Immature natural killer cell (primary cell): ENCODE data around the gene FBRSL1. TPM values are rescaled to one million over a fixed set of nuclear protein-coding genes. Genes with fewer than 3 reads are reported as not detected.
"Not testable (repeated sequence)": the region's sequence is repeated elsewhere in the genome, so short reads cannot be mapped to it uniquely, and the experiment has no call there.

Experiments used
- DNase-seq, 3 donors: peaks; one replicate each; pipeline ENCODE4 v3.0.0; 2022; ENCODE audit warnings: mixed read lengths in 1 of 3
- H3K27ac Mint-ChIP-seq, 6 donors: one replicate each; pipeline ENCODE4 v1.8.0; 2020; ENCODE audit warnings: mixed read lengths in 6 of 6, mild to moderate bottlenecking in 5 of 6, inconsistent platforms in 4 of 6, moderate library complexity in 3 of 6
- H3K27me3 Mint-ChIP-seq, 3 donors: one replicate each; pipeline ENCODE4 v1.8.0; 2020 to 2021; ENCODE audit warnings: low read depth in 3 of 3, mild to moderate bottlenecking in 3 of 3, mixed read lengths in 3 of 3, moderate library complexity in 3 of 3, inconsistent platforms in 1 of 3
- H3K36me3 Mint-ChIP-seq, 3 donors: one replicate each; pipeline ENCODE4 v1.8.0; 2020; ENCODE audit warnings: mixed read lengths in 3 of 3, inconsistent platforms in 2 of 3, mild to moderate bottlenecking in 2 of 3
- H3K4me1 Mint-ChIP-seq, 2 donors: one replicate each; pipeline ENCODE4 v1.8.0; 2020; ENCODE audit warnings: inconsistent platforms in 2 of 2, mild to moderate bottlenecking in 2 of 2, mixed read lengths in 2 of 2, moderate library complexity in 1 of 2
- H3K4me3 Mint-ChIP-seq, 5 donors: one replicate each; pipeline ENCODE4 v1.8.0; 2020; ENCODE audit warnings: mild to moderate bottlenecking in 5 of 5, mixed read lengths in 5 of 5, inconsistent platforms in 3 of 5, moderate library complexity in 3 of 5
- H3K9me3 Mint-ChIP-seq, 6 donors: one replicate each; pipeline ENCODE4 v1.8.0; 2020; ENCODE audit warnings: mild to moderate bottlenecking in 6 of 6, mixed read lengths in 6 of 6, inconsistent platforms in 4 of 6, moderate library complexity in 3 of 6
- polyA plus RNA-seq, 3 donors: library from polyadenylated mRNA; unstranded; fragments of 300-500 nt; fragmentation: Illumina TruSeq; gene quantifications; one replicate each; pipeline ENCODE4 v1.2.3, GENCODE V29; 2021

The FBRSL1 gene
- polyA plus RNA-seq, 3 donors from 2014 or later, result 0.54 to 0.63 TPM; not detected in 1

DNA sequence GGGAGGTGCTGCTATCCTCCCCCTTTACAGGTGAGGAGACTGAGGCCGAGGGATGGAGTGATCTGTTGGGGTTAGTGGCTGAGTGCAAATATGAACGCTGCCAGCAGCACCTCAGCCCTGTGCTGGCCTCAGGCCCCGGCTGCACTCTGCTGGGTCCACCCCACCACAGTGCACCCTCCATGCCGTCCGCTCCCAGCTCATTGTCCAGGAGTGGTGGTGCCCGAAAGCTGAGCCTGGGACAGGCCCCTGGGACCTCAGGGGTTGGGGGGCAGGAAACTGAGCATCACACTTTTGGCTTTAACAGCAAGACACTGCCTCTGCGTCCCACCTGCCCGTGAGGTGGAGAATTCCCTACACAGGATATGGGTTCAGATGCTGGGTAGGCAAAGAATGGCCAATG is 31.5 kb upstream of the FBRSL1 start:
- no peaks in the 10 kb centered on the region for H3K36me3 Mint-ChIP-seq
- H3K4me3 Mint-ChIP-seq, result no peak overlapping the region
- H3K4me1 Mint-ChIP-seq, result peaks cover 12 to 19% of the 10 kb centered on the region in 2 donors
- no peak overlapping the region for H3K27ac Mint-ChIP-seq
- no peak for DNase-seq
- H3K9me3 Mint-ChIP-seq, result no peaks in the 10 kb centered on the region
- H3K27me3 Mint-ChIP-seq, result peaks cover 2 to 9% (median 6%) of the 10 kb centered on the region in 3 donors

DNA sequence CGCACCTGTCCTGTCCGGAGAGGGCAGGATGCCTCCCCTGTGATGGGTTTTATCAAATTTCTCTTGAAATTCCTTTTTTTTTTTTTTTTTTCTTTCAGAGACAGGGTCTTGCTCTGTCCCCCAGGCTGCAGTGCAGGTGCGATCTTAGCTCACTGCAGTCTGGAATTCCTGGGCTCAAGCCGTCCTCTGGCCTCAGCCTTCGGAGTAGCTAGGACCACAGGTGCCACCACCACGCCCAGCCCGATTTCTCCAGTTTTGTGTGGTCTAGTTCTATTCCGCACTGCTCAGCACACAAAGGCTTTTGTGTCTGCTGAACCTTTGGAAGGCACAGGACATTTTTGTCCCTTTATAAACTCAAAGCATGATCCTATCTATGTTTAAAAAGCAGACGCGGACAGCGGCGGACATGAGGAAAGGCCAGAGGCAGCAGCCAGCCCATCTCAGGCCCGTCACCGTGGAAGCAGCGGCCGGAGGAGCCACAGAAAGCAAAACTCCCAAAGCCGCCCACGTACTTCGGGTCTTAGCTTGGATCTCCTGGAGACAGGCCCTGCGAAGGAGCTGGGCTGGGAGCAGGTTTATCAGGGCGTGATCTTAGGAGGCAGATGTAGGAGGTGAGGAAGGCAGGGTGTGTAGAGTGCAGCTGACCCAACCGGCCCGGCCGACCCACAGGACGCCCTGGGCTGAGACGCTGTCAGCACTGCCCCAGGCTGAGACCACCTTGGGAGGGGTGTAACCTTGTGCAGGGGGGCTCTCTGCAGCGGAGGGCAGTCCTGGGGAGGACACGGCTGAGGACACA is 30.9 kb upstream of the FBRSL1 start:
- no peak for DNase-seq
- H3K27ac Mint-ChIP-seq, result no peak overlapping the region
- peaks cover 2 to 9% (median 6%) of the 10 kb centered on the region in 3 donors for H3K27me3 Mint-ChIP-seq
- no peaks in the 10 kb centered on the region for H3K36me3 Mint-ChIP-seq
- H3K4me1 Mint-ChIP-seq, result peaks cover 12 to 18% of the 10 kb centered on the region in 2 donors
- no peaks in the 10 kb centered on the region for H3K9me3 Mint-ChIP-seq
- no peak overlapping the region for H3K4me3 Mint-ChIP-seq

DNA sequence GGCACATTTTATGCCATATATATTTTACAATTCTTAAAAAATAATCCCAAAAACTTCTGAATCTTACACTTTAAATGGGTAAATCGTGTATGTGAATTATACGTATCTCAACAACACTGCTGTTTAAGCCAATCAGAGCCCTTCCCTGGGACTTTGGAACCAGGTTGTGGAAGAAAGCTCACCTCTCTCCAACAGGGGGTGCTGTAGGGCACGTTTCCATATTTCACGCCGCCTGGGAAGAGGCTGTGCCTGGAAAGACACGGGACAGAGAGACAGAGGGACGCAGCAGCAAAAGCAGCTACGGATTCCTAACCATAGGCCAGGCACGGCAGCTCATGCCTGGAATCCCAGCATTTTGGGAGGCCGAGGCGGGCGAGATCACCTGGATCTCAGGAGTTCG is 29.4 kb upstream of the FBRSL1 start:
- DNase-seq, result no peak
- peaks cover 4 to 7% of the 10 kb centered on the region in 2 donors for H3K4me1 Mint-ChIP-seq
- H3K27ac Mint-ChIP-seq, result no peak overlapping the region
- no peaks in the 10 kb centered on the region for H3K36me3 Mint-ChIP-seq
- H3K9me3 Mint-ChIP-seq, result no peaks in the 10 kb centered on the region
- peaks cover 0 to 9% (median 6%) of the 10 kb centered on the region in 3 donors for H3K27me3 Mint-ChIP-seq
- no peak overlapping the region for H3K4me3 Mint-ChIP-seq

DNA sequence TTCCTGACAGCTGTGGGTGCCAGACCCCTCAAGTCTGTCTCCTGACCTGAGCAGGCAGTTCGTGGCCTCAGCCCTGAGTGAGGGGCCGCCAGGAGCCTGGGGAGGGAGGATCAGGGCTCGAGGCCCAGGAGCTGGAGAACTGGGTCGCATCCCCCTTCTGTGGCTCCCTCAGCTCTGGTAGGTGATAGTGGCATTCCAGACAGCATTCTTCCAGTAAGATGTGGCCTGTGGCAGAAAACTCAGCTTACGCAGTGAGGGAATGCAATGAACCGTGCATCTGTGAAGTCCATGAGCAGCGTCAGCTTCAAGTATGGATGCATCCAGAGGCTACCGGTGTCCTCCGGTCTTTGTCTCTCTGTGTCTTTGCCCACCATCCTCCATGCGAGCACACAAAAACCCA is 28.4 kb upstream of the FBRSL1 start:
- H3K27ac Mint-ChIP-seq, result no peak overlapping the region
- no peak overlapping the region for H3K4me3 Mint-ChIP-seq
- no peaks in the 10 kb centered on the region for H3K9me3 Mint-ChIP-seq
- no peak for DNase-seq
- H3K4me1 Mint-ChIP-seq, result peaks cover 0 to 3% of the 10 kb centered on the region in 2 donors
- H3K36me3 Mint-ChIP-seq, result no peaks in the 10 kb centered on the region
- H3K27me3 Mint-ChIP-seq, result peaks cover 3 to 5% (median 3%) of the 10 kb centered on the region in 3 donors

DNA sequence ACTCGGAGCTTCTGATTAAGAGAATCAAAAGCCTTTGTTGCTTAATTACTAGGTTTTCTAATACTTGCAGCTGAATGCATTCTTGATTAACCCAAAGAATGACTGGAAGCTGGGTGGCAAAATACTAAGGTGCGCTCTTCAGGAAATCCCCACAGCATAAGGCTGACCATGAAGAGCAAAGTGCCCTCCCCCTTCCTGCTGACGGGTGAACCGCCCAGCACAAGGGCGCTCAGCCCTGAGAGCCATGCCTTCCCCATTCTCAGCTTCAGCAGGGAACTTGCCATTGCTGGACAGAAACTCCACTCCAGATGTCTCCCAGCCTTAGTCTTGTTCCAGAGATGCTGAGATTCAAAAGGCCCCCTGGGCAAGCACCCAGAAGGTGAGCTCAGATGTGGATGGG is 27.2 kb upstream of the FBRSL1 start:
- Mint-ChIP-seq H3K9me3 (no peaks in the 10 kb centered on the region), H3K4me3 (no peak overlapping the region), H3K27me3 (peaks cover 3 to 5% (median 4%) of the 10 kb centered on the region in 3 donors), H3K27ac (no peak overlapping the region), H3K36me3 (no peaks in the 10 kb centered on the region), H3K4me1 (peaks cover 2 to 4% of the 10 kb centered on the region in 2 donors)
- no peak for DNase-seq

DNA sequence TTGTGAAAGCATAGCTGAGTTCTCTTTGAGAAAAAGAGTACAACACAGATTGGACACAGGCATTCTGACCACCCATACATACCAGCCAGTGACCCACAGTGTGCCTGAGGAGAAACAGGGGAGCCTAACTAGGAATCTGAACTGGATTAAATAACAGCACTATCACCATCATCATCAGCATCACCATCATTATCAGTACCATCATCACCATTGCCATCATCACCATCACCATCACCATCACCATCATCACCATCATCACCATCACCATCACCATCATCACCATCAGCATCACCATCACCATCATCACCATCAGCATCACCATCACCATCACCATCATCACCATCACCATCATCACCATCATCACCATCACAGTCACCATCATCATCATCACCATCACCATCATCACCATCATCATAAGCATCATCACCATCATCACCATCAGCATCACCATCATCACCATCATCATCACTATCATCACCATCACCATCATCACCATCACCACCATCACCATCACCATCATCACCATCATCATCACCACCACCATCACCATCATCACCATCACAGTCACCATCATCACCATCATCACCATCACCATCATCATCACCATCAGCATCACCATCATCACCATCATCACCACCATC is 26.5 kb upstream of the FBRSL1 start:
- H3K36me3 Mint-ChIP-seq, H3K27ac Mint-ChIP-seq, DNase-seq, H3K4me1 Mint-ChIP-seq, H3K4me3 Mint-ChIP-seq, H3K27me3 Mint-ChIP-seq, H3K9me3 Mint-ChIP-seq: not testable (repeated sequence)

DNA sequence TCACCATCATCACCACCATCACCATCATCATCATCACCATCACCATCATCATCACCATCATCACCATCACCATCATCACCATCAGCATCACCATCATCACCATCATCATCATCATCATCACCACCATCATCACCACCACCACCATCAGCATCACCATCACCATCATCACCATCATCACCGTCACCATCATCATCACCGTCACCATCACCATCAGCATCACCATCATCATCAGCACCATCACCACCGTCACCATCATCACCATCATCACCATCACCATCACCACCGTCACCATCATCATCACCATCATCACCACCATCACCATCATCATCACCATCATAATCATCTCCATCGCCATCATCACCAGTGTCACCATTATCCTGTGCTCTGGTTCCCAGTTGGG is 25.6 kb upstream of the FBRSL1 start:
- H3K4me1 Mint-ChIP-seq, result peaks cover 11 to 14% of the 10 kb centered on the region in 2 donors
- not testable (repeated sequence) for H3K4me3 Mint-ChIP-seq, H3K36me3 Mint-ChIP-seq, H3K27ac Mint-ChIP-seq, H3K9me3 Mint-ChIP-seq, DNase-seq, H3K27me3 Mint-ChIP-seq

DNA sequence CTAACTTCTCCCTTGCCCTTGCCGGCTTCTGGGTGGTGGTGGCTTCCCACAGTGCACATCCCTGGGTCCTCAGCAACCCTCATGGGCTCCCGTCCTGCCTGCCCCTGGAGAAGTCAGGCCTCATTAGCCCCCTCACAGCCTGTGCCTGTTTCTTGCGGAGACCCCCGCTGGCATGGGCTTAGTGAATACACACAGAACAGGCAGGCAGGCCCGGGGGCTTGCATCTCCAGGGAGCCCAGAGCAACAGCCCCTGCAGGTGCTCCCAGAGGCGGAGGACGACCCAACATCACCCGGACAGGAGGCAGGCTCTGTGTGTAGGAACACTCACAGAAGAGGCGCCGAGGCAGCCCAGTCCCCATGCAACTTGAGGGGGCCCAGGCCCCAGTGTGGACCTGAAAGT is 25.1 kb upstream of the FBRSL1 start:
- H3K4me3 Mint-ChIP-seq, result no peak overlapping the region
- H3K36me3 Mint-ChIP-seq, result no peaks in the 10 kb centered on the region
- H3K27ac Mint-ChIP-seq, result peak overlapping the region in 1 of 6 donors; percentile 40

DNA sequence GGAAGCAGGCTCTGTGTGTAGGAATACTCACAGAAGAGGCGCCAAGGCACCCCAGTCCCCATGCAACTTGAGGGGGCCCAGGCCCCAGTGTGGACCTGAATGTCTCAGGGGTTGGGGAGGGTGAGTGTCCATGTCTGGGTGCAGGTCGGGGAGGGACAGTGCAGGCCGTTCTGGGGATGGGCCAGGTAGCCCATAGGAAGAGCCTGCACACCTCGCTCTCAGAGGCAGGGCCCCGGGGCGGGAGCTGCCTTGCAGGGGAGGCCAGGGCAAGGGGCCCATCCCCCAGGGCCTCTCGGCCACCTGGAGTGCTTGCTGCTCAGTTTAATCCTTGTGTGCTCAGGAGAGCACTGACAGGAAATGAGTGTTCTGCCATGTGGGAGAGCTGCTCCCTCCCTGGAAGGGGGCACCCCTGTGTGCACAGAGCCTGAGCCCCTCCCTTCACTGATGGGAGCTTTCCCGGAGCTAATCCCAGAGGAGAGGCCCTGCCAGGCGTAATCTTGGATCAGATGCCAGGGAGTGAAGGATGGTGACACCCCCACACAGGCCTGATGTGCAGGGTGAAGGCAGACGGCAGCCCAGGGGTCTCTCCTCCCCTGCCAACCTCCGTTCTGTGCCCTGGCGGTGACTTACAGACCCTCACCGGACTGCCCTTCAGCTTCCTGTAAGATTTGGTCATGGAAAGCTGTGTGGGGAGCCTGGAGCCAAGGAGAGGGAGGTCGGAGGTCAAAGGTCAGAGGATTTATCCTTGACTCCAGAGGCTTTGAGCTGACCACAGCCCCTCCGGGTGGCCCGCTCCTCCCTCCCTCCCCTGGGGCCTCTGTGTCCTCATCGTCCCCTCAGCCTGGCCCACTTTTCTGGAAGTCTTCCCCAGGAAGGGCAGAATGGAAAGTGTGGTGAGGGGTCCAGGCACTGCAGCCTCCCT is 24.4 kb upstream of the FBRSL1 start:
- Mint-ChIP-seq H3K36me3 (no peaks in the 10 kb centered on the region), H3K9me3 (no peaks in the 10 kb centered on the region), H3K4me1 (peaks cover 20 to 23% of the 10 kb centered on the region in 2 donors), H3K27ac (peak overlapping the region in 2 of 6 donors; percentile 79 to 87), H3K27me3 (peaks cover 5 to 12% (median 8%) of the 10 kb centered on the region in 3 donors), H3K4me3 (no peak overlapping the region)
- DNase-seq, result no peak

More for the DNA sequence above, 25.1 kb upstream of the FBRSL1 start:
- no peak for DNase-seq
- Mint-ChIP-seq H3K4me1 (peaks cover 17 to 19% of the 10 kb centered on the region in 2 donors), H3K27me3 (peaks cover 5 to 12% (median 8%) of the 10 kb centered on the region in 3 donors), H3K9me3 (no peaks in the 10 kb centered on the region)

DNA sequence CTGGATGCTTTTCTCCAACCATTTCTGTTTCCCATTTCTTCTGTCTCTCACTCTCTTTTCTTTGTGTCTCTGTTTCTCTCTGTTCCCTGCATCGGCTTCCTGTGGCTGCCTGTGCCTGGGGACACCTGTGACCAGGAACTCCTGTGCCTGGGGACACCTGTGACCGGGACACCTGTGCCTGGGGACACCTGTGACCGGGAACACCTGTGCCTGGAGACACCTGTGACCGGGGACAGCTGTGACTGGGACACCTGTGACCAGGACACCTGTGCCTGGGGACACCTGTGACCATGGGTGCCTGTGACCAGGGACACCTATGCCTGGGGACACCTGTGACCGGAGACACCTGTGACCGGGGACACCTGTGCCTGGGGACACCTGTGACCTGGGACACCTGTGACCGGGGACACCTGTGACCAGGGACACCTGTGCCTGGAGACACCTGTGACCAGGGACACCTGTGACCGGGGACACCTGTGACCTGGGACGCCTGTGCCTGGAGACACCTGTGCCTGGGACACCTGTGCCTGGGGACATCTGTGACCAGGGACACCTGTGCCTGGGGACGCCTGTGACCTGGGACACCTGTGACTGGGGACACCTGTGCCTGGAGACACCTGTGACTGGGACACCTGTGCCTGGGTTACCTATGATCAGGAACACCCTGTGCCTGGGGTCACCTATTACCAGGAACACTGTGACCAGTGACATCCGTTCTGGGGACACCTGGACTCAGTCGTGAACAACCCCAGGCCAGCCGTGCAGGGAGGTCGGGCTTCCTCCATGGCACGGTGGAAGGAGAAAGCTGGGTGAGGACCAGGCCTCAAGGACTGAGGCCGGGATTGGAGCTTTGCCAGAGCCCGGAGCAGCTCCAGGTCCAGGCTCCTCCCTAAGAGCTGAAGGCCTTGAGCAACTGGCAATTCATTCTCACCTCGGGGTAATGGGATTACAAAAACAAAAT is 23.4 kb upstream of the FBRSL1 start:
- peaks cover 0 to 2% (median 0%) of the 10 kb centered on the region in 6 donors for H3K9me3 Mint-ChIP-seq
- H3K27ac Mint-ChIP-seq, result peak overlapping the region in 2 of 6 donors; percentile 79 to 87
- H3K27me3 Mint-ChIP-seq, result peaks cover 7 to 20% (median 14%) of the 10 kb centered on the region in 3 donors
- no peaks in the 10 kb centered on the region for H3K36me3 Mint-ChIP-seq
- no peak for DNase-seq
- H3K4me1 Mint-ChIP-seq, result peaks cover 28 to 32% of the 10 kb centered on the region in 2 donors
- H3K4me3 Mint-ChIP-seq, result no peak overlapping the region

DNA sequence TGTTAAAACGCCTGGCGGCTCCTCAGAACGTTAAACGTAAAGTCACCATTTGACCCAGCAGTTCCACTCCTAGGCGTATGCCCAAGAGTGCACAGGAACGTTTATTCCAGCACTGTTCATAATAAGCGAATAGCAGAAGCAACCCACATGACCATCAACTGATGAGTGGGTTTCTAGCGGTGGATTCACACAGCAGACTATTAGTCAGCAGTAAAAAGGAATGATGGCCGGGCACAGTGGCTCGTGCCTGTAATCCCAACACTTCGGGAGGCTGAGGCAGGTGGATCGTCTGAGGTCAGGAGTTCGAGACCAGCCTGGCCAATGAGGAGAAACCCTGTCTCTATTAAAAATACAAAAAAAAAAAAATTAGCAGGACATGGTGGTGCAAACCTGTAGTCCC is 22.4 kb upstream of the FBRSL1 start:
- H3K36me3 Mint-ChIP-seq, result no peaks in the 10 kb centered on the region
- peaks cover 30 to 34% of the 10 kb centered on the region in 2 donors for H3K4me1 Mint-ChIP-seq
- H3K4me3 Mint-ChIP-seq, result peak overlapping the region in 2 of 5 donors; percentile 41 to 52
- no peak for DNase-seq
- H3K27ac Mint-ChIP-seq, result no peak overlapping the region
- peaks cover 12 to 27% (median 20%) of the 10 kb centered on the region in 3 donors for H3K27me3 Mint-ChIP-seq
- peaks cover 0 to 2% (median 0%) of the 10 kb centered on the region in 6 donors for H3K9me3 Mint-ChIP-seq

DNA sequence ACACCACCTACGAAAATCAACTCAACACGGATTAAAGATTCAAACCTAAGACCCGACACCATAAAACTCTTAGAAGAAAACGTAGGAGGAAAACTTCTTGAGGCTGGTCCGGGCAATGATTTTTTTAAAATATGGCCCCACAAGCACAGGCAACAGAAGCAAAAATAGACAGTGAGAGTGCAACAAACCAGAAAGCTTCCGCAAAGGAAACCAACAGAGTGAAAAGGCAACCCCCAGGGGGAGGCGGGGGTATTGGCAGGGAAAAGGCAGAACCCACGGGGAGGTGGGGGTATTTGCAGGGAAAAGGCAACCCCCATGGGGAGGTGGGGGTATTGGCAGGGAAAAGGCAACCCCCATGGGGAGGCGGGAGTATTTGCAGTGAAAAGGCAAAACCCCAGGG is 20.5 kb upstream of the FBRSL1 start:
- Mint-ChIP-seq H3K27me3 (peaks cover 14 to 32% (median 20%) of the 10 kb centered on the region in 3 donors), H3K9me3 (peaks cover 0 to 2% (median 0%) of the 10 kb centered on the region in 6 donors), H3K36me3 (no peaks in the 10 kb centered on the region), H3K4me1 (peaks cover 30 to 34% of the 10 kb centered on the region in 2 donors), H3K27ac (peak overlapping the region in 4 of 6 donors; percentile 18 to 73 (median 48)), H3K4me3 (peak overlapping the region; percentile 40 to 76 (median 67))
- DNase-seq, result no peak
